NCI-H526 treated with DMSO at 0.1 percent for 48 hours (cell line): ENCODE data around the gene WDR5.
A peak's percentile ranks its signal among the peaks of the same experiment; 100 is the strongest.

Source experiments
- DNase-seq: peaks from one replicate; lab custom pipeline; 2025; lab: John Stamatoyannopoulos, UW

The WDR5 gene

DNA sequence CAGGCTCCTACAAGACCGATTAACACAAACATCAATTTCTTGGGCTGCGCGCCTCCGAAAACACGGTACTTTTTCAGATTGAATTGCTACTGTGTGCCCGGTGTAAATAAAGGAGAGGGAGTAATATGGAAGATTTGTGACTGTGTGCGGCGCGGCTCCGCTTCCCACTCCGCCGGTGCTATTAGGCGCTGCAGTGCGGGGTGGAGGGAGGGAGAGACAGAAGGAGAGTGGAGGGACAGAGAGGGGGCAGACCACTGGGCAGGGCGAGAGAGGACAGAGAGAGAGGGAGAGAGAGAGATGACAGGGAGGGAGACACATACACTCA, 53.2 kb downstream of the WDR5 start:
- DNase-seq, result no peak

DNA sequence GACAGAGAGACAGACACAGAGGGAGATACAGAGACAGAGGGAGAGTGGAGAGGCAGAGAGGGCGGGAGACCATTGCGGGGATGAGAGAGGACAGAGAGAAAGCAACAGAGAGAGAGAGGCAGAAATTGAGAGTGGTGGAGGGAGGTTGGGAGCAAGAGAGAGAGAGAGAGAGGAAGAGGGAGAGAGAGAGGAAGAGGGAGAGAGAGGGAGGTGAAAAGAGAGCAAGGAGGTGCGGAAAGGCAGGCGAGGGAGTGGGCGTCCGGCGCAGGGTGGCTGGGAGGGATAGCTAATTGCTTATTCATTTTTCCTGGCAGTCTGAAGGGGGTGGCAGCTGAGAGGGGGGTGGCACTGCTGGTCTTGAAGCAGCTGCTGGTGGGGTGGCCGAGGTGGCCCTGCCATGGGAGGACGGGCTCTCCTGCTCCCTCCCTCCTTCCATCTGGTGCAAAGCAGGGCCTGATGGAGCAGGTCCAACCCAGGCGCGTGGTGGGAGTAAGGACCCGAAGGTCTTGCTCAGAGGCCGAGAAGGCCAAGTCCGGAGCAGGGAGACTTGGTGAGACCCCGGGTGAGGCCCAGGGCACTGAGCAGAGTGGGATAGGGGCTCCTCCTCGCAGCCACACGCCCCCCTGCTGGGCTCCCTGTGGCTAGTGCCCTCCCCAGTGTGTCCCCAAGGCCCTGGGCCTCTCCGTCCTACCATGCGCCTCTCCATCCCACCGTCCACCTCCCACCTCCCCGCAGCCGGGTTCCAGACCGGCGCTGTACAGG, 53.8 kb downstream of the WDR5 start:
- no peak for DNase-seq

DNA sequence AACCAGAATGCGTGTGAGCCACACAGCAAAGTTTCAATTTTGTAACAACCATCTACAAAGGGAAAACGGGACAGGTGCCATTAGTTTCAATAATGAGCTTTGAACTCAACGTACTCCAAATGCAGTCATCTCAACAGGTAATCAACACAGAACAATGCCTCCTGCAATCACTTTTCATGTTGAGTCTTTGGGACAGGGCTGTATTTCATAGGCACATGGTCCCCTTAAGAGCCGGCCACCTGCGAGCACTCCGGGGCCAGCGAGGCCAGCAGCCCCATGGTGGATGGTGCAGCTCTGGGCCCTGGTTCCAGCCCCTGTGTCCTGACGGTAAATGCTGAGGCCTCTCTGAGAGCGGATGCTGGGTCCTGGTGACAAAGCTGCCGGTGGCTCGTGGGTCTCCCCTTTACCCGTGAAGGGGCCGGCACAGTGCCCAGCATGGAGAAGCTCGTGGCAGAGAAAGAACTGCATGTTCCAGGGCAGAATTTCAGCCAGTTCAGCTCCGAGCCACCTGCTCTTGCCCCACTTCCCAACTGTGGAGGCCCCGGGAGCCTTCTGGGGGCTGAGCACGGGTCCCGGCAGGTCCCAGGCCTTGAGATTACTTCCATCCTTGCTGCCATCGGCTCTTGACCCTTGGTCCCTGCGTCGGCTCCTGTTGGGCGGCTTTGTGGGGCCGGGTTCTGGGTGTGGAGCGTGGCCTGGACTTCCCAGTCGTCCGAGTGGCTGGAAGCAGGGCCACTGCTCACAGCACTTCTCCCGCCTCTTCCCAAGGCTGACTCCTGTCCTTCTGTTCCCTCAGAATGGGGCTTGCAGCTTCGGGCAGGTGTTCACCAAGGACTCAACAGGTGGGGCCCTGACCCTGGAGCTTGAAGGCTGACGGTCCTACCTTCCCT, 54.6 kb downstream of the WDR5 start:
- DNase-seq, result no peak

DNA sequence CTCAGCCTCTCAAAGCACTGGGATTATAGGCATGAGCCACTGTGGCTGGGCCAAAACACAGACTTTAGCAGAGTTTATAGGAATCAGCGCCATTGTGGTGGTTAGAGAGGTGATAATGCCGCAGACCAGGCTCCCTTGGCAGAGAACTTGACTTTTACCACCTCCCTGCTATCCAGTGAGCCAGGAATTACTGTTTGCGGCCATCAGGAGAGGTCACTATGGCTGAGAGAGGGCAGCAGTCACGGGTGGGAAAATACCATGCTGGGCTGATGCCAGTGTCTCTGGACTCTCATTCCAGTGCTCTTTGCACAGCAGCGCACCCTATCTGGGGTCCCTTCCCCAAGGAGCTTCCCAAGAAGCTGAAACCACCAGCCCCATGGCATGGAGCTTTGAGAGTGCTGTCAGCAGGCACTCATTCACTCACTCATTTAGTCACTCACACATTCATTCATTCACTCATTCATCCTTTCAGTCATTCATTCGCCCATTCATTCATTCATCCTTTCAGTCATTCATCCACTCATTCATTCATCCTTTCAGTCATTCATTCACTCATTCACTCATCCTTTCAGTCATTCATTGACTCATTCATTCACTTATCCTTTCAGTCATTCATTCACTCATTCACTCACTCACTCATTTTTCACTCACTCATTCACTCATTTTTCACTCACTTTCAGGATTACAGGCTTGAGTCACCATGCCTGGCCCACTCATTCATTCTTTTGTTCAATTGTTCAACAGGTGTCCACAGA, 55.8 kb downstream of the WDR5 start:
- DNase-seq, result no peak

DNA sequence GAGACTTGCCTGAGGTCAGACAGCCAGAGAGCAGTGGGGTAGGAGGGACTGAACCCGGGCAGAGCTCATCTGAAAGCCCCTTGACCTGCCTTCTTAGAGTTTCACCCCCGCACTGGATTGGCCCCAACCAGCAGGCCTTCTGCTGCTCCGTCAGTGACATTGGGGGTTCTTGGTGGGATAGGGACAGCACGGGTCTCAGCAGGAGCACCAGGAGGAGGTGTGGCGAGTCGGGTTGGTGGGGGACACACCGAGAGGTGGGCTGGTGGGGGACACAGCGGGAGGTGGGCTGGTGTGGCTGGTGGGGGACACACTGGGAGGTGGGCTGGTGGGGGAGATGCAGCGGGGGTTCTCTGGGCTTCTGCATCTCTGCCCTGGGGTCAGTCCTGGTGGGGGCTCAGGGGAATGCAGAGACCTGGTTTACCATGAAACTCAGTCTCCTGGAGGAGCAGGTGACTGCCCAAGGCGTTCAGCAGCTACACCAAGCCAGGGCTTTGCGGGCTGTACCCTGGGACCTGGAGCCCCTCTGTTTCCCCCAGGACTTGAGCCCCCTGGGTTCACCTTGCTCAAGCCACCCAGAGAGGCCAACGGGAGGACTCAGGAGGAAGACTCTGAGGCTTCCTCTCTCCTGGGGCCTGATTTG, 56.5 kb downstream of the WDR5 start:
- no peak for DNase-seq

DNA sequence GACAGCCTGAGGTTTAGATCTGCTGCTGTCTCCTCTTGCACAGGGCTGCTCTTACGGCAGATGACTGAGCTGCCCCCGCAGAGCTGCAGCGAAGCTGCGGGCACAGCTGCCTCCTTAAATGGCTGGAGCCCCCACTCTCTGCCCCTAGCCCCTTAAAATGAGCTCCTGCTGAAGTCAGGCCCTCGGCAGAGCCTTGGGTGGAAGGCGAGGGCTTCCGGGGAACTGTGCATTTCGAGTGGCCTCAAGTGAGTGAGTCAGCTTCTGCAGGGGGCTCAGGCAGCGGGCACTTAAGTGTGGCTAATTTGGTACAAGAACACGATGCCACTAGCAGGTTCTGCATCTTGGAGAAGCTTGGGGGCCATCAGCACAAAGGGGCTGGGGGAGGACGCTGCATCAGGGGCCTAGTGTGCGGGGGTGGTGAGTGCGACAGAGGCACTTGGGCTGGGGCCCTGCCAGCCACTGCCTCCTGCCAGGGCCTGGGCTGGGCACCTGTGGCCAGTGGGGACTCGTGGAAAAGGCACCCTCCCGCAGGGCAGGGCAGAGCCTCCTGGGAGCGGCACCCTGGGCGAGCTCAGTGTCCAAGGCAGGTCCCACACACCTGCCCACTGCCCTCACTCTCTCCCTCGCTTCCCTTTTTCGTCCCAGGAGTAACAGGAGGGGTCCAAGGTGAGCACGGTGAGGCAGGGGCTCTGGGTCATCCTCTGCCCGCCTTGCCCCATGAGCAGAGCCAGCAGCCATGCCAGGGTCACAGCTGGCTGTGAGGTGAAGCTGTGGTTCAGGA, 57.3 kb downstream of the WDR5 start:
- DNase-seq, result no peak

DNA sequence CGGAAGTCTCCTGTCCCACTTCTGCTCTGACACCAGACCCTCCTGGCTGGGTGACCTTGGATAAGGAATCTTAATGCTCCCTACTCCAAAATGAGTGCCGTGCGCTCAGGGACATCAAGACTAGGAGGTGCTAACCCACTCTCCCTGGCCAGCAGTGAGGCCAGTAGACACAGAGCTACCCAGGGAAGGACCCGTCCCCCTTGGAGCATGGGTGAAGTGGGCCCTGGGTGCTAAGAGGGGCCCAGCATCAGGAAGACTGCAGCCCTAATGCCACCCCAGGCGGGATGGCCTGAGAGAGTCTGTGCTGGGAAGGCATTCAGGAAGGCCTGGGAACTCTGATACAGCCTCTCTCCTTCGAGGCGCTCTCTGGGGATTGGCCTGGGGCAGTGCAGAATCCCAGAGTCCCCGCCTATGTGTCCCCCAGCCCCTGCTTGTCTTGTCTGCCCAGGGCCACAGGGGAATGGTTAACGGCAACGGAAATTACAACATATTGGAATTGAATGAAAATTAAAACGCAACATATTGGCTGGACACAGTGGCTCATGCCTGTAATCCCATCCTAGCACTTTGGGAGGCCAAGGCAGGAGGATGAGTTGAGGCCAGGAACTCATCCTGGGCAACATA, 58.1 kb downstream of the WDR5 start:
- no peak for DNase-seq

DNA sequence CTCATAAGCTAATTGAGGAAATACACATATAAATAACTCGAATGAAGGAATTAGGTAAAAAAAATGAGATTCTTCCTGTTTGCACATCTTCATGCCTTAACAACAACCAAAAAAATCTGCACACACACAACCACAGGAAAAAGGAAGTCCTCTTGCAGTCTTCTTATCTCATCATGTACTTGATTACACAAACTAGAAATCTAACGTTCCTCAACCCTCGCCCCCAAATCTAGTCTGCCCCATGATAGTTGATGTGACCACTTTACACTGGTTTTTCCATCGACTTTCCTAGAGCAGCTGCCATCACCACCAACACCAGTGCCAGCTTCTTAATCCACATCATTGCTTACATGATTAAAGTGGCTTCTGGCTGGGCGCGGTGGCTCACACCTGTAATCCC, 59.7 kb downstream of the WDR5 start:
- no peak for DNase-seq

DNA sequence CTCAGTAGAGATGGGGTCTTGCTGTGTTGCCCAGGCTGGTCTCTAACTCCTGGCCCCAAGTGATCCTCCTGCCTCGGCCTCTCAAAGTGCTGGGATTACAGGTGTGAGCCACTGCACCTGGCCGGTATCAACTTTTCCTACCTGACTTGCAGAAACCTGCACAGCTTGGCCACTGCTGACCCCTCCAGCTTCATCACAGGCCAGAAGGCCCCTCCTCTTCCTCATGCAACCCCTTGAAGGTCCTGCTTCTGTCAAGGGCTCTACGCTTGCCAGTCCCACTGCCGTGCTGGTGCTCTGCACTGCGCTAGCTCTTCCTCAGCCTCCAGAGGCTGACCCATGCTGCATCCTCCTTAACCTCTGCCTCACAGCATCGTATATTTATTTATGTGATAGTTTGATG, 61.0 kb downstream of the WDR5 start:
- no peak for DNase-seq

DNA sequence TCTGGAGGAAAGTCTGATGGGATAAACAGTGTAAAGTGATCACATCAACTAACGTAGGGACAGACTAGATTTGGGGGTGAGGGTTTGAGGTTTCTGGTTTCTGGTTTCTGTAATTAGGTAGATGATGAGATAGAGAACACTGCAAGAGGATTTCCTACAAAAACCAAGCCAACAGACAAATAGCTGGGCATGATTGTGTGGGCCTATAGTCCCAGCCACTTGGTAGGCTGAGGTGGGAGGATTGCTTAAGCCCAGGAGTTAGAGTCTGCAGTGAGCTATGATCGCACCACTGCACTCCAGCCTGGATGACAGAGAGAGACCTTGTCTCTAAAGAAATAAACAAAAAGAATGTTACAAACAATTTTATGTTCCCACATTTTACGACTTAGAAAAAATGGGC, 62.9 kb downstream of the WDR5 start:
- no peak for DNase-seq

DNA sequence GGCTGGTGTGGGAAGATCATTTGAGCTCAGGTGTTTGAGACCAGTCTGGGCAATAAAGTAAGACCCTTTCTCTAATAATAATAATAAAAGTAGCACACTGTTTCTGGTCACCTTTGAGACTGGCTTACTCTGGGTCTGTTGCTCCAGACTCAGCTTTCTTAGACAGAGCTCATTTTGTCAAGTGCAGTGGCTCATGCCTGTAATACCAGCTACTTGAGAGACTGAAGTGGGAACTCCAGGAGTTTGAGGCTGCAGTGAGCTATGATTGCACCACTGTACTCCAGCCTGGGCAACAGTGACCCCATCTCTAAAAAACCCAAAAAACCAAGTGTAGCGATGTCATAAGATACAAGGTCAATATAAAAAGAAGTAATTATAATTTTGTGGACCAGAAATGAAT, 64.8 kb downstream of the WDR5 start:
- DNase-seq, result no peak

DNA sequence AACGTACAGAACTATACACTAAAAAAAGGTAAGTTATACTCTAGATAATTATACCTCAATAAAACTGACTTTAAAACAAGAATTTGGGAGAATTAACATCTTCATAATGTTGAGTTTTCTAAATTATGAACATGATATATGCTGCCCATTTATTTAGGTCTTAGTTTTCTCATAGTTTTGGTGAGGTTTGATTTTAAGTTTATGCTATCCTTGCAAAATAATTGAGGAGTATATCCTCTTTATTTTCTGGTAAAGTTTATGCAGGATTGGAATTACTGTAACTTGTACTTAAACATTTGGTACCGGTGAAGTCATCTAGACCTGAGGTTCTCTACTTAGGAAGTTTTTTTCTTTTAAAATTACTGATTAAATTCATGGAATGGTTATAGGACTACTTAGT, 67.3 kb downstream of the WDR5 start:
- no peak for DNase-seq

DNA sequence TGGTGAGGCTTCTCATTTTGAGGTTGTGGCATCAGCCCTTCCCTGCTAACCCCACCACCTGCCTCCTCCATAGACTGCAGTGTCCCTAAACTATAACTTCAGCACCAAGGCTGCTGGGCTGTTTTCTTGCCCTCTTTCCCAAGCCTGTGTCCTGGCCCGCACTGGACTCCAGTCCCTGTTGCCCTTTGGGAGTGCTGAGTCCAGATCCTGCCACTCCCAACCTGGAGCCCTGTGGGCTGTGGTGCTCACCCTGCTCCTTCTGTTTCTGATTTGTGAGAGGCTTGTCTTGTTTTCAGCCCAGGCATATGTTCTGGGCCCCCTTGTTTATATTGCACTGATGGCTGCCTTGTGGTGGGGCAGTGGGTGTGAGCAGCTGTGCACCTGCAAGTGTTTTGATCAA, 68.2 kb downstream of the WDR5 start:
- DNase-seq, result no peak

DNA sequence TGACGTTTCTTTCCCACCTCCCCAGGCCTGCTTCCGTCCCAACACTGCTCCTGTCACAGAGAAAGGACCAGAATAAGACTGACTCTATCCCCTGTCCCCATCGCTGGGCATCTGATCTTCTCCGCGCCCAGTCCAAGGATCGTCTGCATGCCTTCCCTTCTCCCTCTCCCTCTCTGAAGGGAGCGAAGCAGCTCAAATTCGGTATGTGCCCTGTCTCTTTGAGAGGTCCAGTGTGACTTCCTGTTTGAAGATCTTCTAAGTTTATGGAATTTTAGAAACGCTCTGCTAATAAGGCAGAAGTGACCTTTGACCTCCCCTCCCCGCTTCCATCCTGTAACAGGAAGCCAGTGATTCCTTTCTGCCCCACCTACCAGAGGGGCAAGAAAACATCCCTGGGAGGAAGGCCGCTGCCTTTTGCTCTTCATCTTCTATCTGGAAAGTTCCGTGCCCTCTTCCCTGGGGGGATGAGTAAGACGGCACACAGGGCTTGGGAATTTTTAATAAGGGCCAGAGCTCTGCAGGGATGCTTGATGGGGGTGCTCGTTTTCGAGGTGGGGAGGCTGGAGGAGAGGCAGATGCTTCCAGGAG, 69.2 kb downstream of the WDR5 start:
- DNase-seq, result no peak

DNA sequence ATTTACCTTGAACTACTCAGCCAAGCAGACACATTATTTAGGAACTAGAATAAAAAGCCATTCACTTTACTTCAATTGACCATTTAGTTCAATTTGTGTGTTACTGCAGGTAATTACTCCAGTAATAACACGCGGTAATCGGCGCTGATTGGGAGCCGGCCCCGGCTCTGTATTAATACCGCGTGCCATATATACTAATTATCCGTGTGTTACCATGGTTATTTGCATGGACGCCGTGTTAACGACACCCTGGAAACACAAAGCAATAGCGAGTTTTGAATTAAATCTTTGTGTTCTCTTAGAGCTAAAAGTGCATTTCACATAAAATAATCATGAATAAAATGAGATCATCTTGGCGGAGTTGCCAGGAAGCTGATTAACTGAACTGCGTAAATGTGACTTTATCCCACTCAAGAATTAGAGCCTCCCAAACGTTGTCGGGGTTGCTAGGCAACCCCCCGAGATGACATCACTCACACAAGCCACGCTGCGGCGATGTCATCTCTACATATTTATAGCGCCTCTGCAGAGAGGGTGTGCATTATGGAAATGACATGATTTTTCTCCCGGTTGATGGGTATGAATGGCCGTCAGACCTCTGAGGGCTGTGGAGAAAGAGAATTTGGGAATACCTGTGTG, 69.9 kb downstream of the WDR5 start:
- peak; percentile 2 for DNase-seq

DNA sequence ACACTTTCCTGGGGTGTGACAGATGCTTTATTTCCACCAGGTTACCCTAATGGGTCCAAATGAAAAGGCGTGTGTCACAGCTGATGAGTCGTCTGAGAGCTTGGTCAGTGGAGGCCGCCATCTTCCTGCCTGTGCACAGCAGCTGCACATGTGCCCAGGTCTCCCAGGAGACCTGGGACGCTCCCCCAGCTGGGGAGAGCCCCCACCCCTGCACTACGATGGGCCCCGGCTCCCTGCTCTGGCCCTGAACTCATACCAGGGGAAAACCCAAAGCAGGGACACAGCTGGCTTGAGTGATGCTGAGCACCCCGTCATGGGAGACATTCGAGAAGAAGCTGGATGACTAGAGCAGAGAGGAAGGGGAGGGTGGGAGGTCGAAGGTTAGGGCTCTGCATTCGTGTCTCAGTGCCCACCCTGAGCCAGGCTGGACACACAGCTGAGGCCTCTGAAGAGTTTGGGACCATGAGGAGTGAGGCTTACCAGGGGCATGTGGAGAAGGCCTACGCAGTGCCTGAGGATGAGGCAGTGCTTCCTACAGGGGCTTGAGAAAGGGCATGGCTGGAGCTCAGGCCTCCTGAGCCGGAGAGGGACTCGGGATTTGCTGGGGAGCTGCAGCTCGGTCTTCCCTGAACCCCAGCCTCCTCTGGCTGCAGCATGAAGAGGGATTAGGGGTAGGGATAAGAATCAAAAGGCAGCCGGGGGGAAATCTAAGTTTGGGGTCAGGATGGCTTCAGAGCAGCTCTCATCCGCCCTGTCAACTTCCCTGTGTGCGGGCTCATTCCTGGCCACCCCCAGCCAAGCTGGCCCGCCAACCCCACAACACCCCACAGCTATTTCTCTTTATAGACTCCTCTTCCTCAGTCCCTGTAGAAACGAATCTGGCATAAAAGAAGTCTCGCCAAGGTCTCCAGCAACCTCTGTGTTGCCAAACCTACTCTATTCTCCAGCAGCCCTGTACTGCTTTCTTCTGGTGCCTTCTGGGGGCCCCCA, 70.7 kb downstream of the WDR5 start:
- DNase-seq, result no peak

DNA sequence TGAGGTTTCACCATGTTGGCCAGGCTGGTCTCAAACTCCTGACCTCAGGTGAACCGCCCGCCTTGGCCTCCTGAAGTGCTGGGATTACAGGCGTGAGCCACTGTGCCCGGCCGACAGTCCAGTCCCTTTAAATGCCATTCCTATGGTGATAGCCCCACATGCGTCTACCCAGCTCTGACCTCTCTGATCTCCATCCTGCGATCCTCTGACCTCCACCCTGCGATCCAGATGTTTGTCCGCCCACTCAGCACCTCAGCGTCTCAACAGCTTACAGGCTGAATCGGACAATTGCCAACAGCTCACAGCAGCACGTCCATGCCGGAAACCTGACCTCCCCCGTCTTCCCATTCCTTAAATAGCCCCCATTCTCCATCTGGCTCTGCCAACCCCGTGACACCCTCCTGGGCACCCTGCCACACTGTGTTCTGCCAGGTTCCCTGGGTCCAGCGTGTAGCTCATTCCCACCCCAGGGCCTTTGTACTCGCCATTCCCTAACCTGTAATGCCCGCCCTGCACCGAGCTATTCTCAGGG, 72.5 kb downstream of the WDR5 start:
- DNase-seq, result no peak

DNA sequence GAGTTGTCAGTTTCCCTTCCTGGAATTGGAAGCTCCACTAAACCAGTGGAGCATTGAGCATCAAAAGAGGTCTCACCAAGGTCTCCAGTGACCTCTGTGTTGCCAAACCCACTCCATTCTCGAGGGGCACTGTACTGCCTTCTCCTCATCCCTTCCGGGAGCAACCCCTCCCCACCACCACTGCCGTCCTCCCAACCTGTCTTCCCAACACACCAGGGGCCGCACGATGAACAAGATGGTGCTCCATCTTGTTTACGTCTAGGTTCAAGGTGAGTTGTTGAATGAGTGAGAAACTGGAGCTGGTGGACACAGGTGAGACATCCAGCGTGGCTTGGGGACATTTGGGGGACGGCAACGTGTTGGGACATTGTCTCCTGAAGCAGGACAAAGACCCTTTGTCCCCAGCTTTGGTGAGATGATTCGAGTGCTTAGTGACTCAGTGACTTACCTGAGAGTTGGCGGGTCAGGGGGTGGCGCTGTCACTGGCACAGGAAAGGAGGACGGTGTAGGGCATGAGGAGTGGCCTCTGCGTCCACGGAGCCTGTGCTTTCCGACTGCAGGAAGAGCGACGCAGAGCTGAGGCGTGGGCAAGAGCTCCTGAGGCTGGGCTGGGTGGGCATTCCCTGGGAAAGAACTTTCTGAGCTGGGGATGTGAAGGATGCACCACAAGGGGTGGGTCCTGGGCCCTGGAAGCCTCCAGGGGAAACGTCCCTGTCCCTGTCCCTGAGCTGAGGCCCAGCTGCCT, 73.3 kb downstream of the WDR5 start:
- DNase-seq, result no peak
